GM23248 (cell line): ENCODE results near the gene SHROOM2. TPM values are rescaled to one million over a fixed set of nuclear protein-coding genes. Genes with fewer than 3 reads are reported as not detected.

Source experiments
- DNase-seq: peaks from one replicate; pipeline ENCODE4 v3.0.0-alpha.2; 2015
- H2AFZ ChIP-seq: fragments of 200-600 bp; sonication (generic); 2 replicates; pipeline ENCODE4 v1.6.1; 2016; ENCODE audit warnings: antibody characterized with exemption
- H3F3A ChIP-seq: fragments of 200-600 bp; sonication (generic); 2 replicates; pipeline ENCODE4 v1.6.1; 2016; ENCODE audit warnings: mild to moderate bottlenecking, antibody characterized with exemption, mixed run types; ENCODE audit not compliant: insufficient read depth
- H3K27ac ChIP-seq: fragments of 200-600 bp; sonication (generic); 2 replicates; pipeline ENCODE4 v1.5.1; 2016; ENCODE audit warnings: mild to moderate bottlenecking
- H3K27me3 ChIP-seq: fragments of 200-600 bp; sonication (generic); replicated peaks from 2 replicates; pipeline ENCODE4 v1.6.1; 2016; ENCODE audit warnings: mild to moderate bottlenecking; ENCODE audit not compliant: insufficient read depth
- H3K36me3 ChIP-seq: fragments of 200-600 bp; sonication (generic); 2 replicates; pipeline ENCODE4 v1.6.1; 2016; ENCODE audit warnings: low read depth, mild to moderate bottlenecking
- H3K4me1 ChIP-seq: fragments of 200-600 bp; sonication (generic); 2 replicates; pipeline ENCODE4 v1.6.1; 2016; ENCODE audit warnings: mild to moderate bottlenecking; ENCODE audit not compliant: insufficient read depth
- H3K4me2 ChIP-seq: fragments of 200-600 bp; sonication (generic); one replicate; pipeline ENCODE4 v1.6.1; 2016; ENCODE audit warnings: mild to moderate bottlenecking; ENCODE audit not compliant: unreplicated experiment
- H3K4me3 ChIP-seq: fragments of 200-600 bp; sonication (generic); 2 replicates; pipeline ENCODE4 v1.5.1; 2016; ENCODE audit warnings: mild to moderate bottlenecking
- H3K79me2 ChIP-seq: fragments of 200-600 bp; sonication (generic); 2 replicates; pipeline ENCODE4 v1.6.1; 2016; ENCODE audit warnings: mild to moderate bottlenecking; ENCODE audit not compliant: insufficient read depth
- H3K9ac ChIP-seq: fragments of 200-600 bp; sonication (generic); 2 replicates; pipeline ENCODE4 v1.6.1; 2016; ENCODE audit warnings: mild to moderate bottlenecking
- H3K9me2 ChIP-seq: fragments of 200-600 bp; sonication (generic); 2 replicates; pipeline ENCODE4 v1.6.1; 2016; ENCODE audit warnings: mixed run types, mild to moderate bottlenecking, moderate library complexity; ENCODE audit not compliant: insufficient read depth
- H3K9me3 ChIP-seq: fragments of 200-600 bp; sonication (generic); one replicate; pipeline ENCODE4 v1.6.1; 2017; ENCODE audit warnings: low read depth
- H4K20me1 ChIP-seq: fragments of 200-600 bp; sonication (generic); 2 replicates; pipeline ENCODE4 v1.6.0; 2016; ENCODE audit not compliant: insufficient read depth
- EZH2 ChIP-seq: fragments of 200-600 bp; sonication (generic); IDR thresholded peaks from 2 replicates; pipeline ENCODE4 v1.6.1; 2018; ENCODE audit warnings: antibody characterized with exemption, mild to moderate bottlenecking; ENCODE audit not compliant: insufficient read depth, poor library complexity, severe bottlenecking
- EZH2phosphoT487 ChIP-seq: fragments of 200-600 bp; sonication (generic); IDR thresholded peaks from 2 replicates; pipeline ENCODE4 v1.6.1; 2018; ENCODE audit warnings: antibody characterized with exemption, moderate library complexity, mild to moderate bottlenecking, low read depth; ENCODE audit not compliant: insufficient read depth
- WGBS, 2 experiments: methylation state at CpG; one replicate each; pipeline ENCODE4 v1.1.6; 2015 to 2017; ENCODE audit warnings: low lambda C conversion rate in 2 of 2, low coverage in 1 of 2; ENCODE audit errors: missing lambda C conversion rate in 2 of 2; 5-methylcytosine and 5-hydroxymethylcytosine counted together
- in situ Hi-C: fragments of 300-500 bp; cut with MboI; formaldehyde crosslinking; loops from 2 replicates; pipeline ENCODE4 v1.15.0; 2020
- polyA plus RNA-seq: library from polyadenylated mRNA; unstranded; fragments of >200 nt; fragmentation: Nextera tagmentation; extraction: Ambion mirVana; gene quantifications from 2 replicates; pipeline ENCODE4 v1.2.1, GENCODE V29; 2016
- total RNA-seq: library from RNA; depleted of rRNA; stranded (reverse); fragments of >200 nt; shearing (Covaris generic); gene quantifications from 2 replicates; pipeline ENCODE4 v1.2.3, GENCODE V29; 2014

Gene SHROOM2
- total and polyA plus RNA-seq, 2 experiments from 2014 or later: 0.22 to 0.63 TPM

GRCh38 chrX:9757366-9757765, 28.9 kb upstream of the SHROOM2 start:
- Histone ChIP-seq H3K9me3 (no peaks in the 10 kb centered on the region), H3K36me3 (no peaks in the 10 kb centered on the region), H3K4me2 (no peak overlapping the region), H3K9ac (no peak overlapping the region), H3K4me3 (no peak overlapping the region), H3K79me2 (no peaks in the 10 kb centered on the region), H2AFZ (no peak overlapping the region), H3K27me3 (no peaks in the 10 kb centered on the region), H4K20me1 (no peaks in the 10 kb centered on the region), H3K9me2 (no peaks in the 10 kb centered on the region), H3K4me1 (no peaks in the 10 kb centered on the region), H3K27ac (no peak overlapping the region), H3F3A (no peaks in the 10 kb centered on the region)
- no peak for DNase-seq
- in situ Hi-C loops: no loop called here
- 72 to 88% methylated on average over 6 to 7 of the region's 7 CpGs for WGBS, 2 experiments
- no peak for TF ChIP-seq EZH2phosphoT487
- no peak for TF ChIP-seq EZH2

- Histone ChIP-seq H3K4me2 (no peak overlapping the region), H3K4me3 (no peak overlapping the region), H4K20me1 (no peaks in the 10 kb centered on the region), H3K4me1 (no peaks in the 10 kb centered on the region), H3K27ac (no peak overlapping the region), H3K9me2 (no peaks in the 10 kb centered on the region), H3F3A (no peaks in the 10 kb centered on the region), H2AFZ (no peak overlapping the region), H3K36me3 (no peaks in the 10 kb centered on the region), H3K9me3 (no peaks in the 10 kb centered on the region), H3K9ac (no peak overlapping the region), H3K27me3 (no peaks in the 10 kb centered on the region), H3K79me2 (no peaks in the 10 kb centered on the region)
- in situ Hi-C loops: no loop called here
- no peak for DNase-seq
- 41 to 44% methylated on average over 4 of the region's 4 CpGs for WGBS, 2 experiments
- TF ChIP-seq EZH2phosphoT487 (no peak), EZH2 (no peak)
Measured at GRCh38 chrX:9758021-9758638, 28.1 kb upstream of the SHROOM2 start.

- Histone ChIP-seq H3K4me3 (no peak overlapping the region), H3K79me2 (no peaks in the 10 kb centered on the region), H4K20me1 (no peaks in the 10 kb centered on the region), H3K4me2 (no peak overlapping the region), H3K9me3 (no peaks in the 10 kb centered on the region), H3K9me2 (no peaks in the 10 kb centered on the region), H2AFZ (no peak overlapping the region), H3K4me1 (no peaks in the 10 kb centered on the region), H3K36me3 (no peaks in the 10 kb centered on the region), H3K9ac (no peak overlapping the region), H3K27ac (no peak overlapping the region), H3F3A (no peaks in the 10 kb centered on the region), H3K27me3 (no peaks in the 10 kb centered on the region)
- no peak for DNase-seq
- 41 to 42% methylated on average over 8 of the region's 8 CpGs for WGBS, 2 experiments
- in situ Hi-C loops: no loop called here
- no peak for TF ChIP-seq EZH2
- no peak for TF ChIP-seq EZH2phosphoT487
Measured at GRCh38 chrX:9759337-9759736, 26.9 kb upstream of the SHROOM2 start.

GRCh38 chrX:9765072-9765736, 21.0 kb upstream of the SHROOM2 start:
- 14 to 23% methylated on average over 8 to 47 of the region's 67 CpGs for WGBS, 2 experiments
- Histone ChIP-seq H3F3A (no peaks in the 10 kb centered on the region), H3K9me3 (no peaks in the 10 kb centered on the region), H3K79me2 (no peaks in the 10 kb centered on the region), H2AFZ (no peak overlapping the region), H3K4me1 (no peaks in the 10 kb centered on the region), H3K27ac (no peak overlapping the region), H4K20me1 (no peaks in the 10 kb centered on the region), H3K4me3 (no peak overlapping the region), H3K36me3 (no peaks in the 10 kb centered on the region), H3K9ac (no peak overlapping the region), H3K9me2 (no peaks in the 10 kb centered on the region), H3K27me3 (no peaks in the 10 kb centered on the region), H3K4me2 (no peak overlapping the region)
- no peak for TF ChIP-seq EZH2
- TF ChIP-seq EZH2phosphoT487: no peak
- in situ Hi-C loops: no loop called here
- DNase-seq: no peak
